ENCODE data around the gene RDH5. TPM values are rescaled to one million over a fixed set of nuclear protein-coding genes. Genes with fewer than 3 reads are reported as not detected.

The RDH5 gene
- total and polyA plus RNA-seq, 10 donors = 4.7 to 17.4 (median 12.9) TPM

DNA sequence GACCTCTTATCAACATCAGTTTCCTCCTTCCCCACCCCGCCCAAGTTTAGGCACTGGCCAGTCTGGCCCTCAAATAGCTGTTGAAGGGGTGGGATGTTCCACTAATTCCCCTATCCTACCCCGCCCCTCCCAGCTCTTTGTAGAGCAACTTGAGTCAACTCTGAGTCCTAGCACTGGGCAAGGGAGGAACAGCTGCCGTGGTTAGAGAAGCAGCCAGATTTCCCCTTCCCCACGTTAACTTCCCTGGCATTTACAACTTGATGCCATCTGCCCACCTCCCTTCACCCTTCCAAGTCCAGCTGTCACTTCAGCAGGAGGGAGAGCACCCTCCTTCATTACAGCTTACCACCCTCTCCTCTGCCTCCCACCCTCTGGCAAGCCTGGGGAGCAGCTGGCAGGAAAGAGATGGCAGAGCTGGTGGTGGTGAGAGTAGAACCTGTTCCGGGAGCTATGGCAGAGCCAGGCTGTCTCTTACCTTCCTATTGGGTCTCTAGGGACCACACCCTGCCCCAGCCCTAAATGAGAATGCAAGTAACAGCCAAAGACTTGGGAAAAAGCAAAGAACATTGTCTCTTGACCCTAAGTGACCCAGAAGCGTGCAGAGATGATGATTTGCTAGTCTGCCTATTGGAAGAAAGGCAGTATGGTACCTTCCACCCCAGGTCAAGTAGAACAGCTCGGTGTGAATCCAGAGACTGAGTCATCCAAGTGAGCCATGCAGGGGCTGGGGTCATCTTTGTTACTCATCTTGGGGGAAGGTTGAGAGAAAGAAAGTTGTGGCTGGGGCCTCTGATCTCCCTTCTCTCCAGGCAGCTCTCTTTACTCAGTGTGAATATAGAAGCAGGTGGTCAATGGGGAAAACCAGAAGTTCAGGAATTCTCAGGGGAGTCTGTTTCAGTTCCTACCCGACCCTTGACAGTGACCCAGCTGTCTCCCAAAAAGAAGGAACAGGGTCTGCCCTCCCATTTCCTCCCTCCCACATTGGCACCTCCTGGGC lies 2.9 kb upstream of the RDH5 start:
- H3K4me3 ChIP-seq = peak overlapping the region; percentile 70 to 98 (median 91)
- WGBS, 5 donors = 37 to 54% (median 50%) methylated on average over 8 of the region's 8 CpGs
- peak; percentile 73 for DNase-seq
- intact Hi-C loops (cut with DNase I; ENCODE audit: low total_unique reads) = no loop called here
- TF ChIP-seq POLR2A (IDR thresholded peaks at IDR 0.05) = no peak
- TF ChIP-seq, protein P1, sequence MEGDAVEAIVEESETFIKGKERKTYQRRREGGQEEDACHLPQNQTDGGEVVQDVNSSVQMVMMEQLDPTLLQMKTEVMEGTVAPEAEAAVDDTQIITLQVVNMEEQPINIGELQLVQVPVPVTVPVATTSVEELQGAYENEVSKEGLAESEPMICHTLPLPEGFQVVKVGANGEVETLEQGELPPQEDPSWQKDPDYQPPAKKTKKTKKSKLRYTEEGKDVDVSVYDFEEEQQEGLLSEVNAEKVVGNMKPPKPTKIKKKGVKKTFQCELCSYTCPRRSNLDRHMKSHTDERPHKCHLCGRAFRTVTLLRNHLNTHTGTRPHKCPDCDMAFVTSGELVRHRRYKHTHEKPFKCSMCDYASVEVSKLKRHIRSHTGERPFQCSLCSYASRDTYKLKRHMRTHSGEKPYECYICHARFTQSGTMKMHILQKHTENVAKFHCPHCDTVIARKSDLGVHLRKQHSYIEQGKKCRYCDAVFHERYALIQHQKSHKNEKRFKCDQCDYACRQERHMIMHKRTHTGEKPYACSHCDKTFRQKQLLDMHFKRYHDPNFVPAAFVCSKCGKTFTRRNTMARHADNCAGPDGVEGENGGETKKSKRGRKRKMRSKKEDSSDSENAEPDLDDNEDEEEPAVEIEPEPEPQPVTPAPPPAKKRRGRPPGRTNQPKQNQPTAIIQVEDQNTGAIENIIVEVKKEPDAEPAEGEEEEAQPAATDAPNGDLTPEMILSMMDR (IDR thresholded peaks at IDR 0.05 in 8 of 11, conservative IDR thresholded peaks at IDR 0.05 in 3 of 11) = no peak
- TF ChIP-seq POLR2AphosphoS5 (IDR thresholded peaks at IDR 0.05) = no peak
- H3K9me3 ChIP-seq = no peaks in the 10 kb centered on the region
- no peaks in the 10 kb centered on the region for H3K27me3 ChIP-seq (replicated peaks in 1 of 7)
- H3K4me1 ChIP-seq = peaks cover 35 to 75% (median 60%) of the 10 kb centered on the region in 6 donors
- H3K27ac ChIP-seq = peak overlapping the region in 7 of 8 donors; percentile 92 to 97 (median 96)
- peaks cover 0 to 48% (median 12%) of the 10 kb centered on the region in 6 donors for H3K36me3 ChIP-seq

DNA sequence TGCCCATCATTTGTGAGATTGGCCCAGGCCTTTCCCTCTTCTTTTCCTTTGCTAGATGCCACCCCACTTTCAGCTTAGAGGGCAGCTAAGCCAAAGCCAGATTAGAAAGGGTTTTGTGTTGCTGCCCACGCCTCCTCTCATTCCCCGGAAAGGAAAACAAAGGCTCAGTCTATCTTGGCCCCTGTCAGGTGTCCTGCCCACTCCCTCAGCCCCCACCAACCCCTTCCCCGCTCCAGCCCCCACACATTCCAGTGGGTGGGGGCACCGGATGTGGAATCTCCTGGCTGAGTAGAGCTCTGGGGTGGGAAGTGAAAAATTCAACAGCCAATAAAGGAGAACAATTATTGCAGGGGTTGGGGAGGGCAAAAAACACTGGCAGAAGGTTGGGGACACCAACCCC lies 2.2 kb upstream of the RDH5 start:
- H3K27me3 ChIP-seq (replicated peaks in 1 of 7) = no peaks in the 10 kb centered on the region
- H3K4me3 ChIP-seq = peak overlapping the region in 1 of 8 donors; percentile 89
- DNase-seq = peak; percentile 60
- peaks cover 35 to 78% (median 60%) of the 10 kb centered on the region in 6 donors for H3K4me1 ChIP-seq
- H3K27ac ChIP-seq = peak overlapping the region in 6 of 8 donors; percentile 9 to 97 (median 96)
- WGBS, 5 donors = 49 to 86% (median 78%) methylated on average over 4 of the region's 4 CpGs
- intact Hi-C loops (cut with DNase I; ENCODE audit: low total_unique reads) = no loop called here
- peaks cover 0 to 55% (median 15%) of the 10 kb centered on the region in 6 donors for H3K36me3 ChIP-seq
- H3K9me3 ChIP-seq = no peaks in the 10 kb centered on the region
- no peak for TF ChIP-seq POLR2AphosphoS5 (IDR thresholded peaks at IDR 0.05)
- TF ChIP-seq POLR2A (IDR thresholded peaks at IDR 0.05) = no peak
- TF ChIP-seq, protein P1 (IDR thresholded peaks at IDR 0.05 in 8 of 11, conservative IDR thresholded peaks at IDR 0.05 in 3 of 11) = no peak

DNA sequence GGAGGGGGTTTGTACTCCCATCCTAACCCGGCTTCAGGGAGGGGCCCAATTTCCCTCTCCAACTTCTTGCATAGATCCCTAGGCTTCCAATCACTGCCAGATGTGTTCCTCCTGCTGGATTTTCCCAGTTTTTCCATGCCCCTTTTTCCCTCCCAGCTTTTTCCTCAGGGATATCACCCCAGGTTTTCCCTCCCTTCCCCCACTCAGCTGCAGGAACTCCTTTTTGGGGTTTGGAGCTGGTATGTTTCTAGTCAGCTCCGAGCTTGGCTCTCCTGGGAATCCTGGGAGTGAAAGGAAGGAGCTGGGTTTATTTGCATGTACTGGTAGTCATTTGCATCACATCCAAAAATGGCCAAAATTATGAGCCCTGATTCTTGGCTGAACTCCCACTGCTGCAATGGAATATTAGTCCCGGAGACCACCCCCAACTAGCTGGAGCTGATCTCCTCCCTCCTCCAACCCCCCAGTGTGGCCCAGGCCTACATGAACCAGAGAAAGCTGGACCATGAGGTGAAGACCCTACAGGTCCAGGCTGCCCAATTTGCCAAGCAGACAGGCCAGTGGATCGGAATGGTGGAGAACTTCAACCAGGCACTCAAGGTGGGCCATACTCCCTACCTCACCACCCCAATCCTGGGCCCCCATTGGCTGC lies 1.4 kb upstream of the RDH5 start:
- H3K4me3 ChIP-seq = no peak overlapping the region
- intact Hi-C loops (cut with DNase I; ENCODE audit: low total_unique reads) = no loop called here
- TF ChIP-seq, protein P1 (IDR thresholded peaks at IDR 0.05 in 8 of 11, conservative IDR thresholded peaks at IDR 0.05 in 3 of 11) = no peak
- peaks cover 35 to 86% (median 63%) of the 10 kb centered on the region in 6 donors for H3K4me1 ChIP-seq
- no peaks in the 10 kb centered on the region for H3K27me3 ChIP-seq (replicated peaks in 1 of 7)
- H3K36me3 ChIP-seq = peaks cover 0 to 62% (median 16%) of the 10 kb centered on the region in 6 donors
- H3K9me3 ChIP-seq = no peaks in the 10 kb centered on the region
- 79 to 93% (median 83%) methylated on average over 4 of the region's 4 CpGs for WGBS, 5 donors
- peak; percentile 47 for DNase-seq
- peak overlapping the region in 5 of 8 donors; percentile 32 to 97 (median 61) for H3K27ac ChIP-seq
